HG02852 (cell line): ENCODE results near the gene TBC1D16.
"Not testable (repeated sequence)": the region's sequence is repeated elsewhere in the genome, so short reads cannot be mapped to it uniquely, and the experiment has no call there.

Experiments used
- ATAC-seq: cut with Tn5 transposase; IDR thresholded peaks from one replicate; pipeline ENCODE4 v1.9.1; 2021; ENCODE audit warnings: mild to moderate bottlenecking, moderate library complexity; ENCODE audit not compliant: unreplicated experiment

TBC1D16 gene

DNA sequence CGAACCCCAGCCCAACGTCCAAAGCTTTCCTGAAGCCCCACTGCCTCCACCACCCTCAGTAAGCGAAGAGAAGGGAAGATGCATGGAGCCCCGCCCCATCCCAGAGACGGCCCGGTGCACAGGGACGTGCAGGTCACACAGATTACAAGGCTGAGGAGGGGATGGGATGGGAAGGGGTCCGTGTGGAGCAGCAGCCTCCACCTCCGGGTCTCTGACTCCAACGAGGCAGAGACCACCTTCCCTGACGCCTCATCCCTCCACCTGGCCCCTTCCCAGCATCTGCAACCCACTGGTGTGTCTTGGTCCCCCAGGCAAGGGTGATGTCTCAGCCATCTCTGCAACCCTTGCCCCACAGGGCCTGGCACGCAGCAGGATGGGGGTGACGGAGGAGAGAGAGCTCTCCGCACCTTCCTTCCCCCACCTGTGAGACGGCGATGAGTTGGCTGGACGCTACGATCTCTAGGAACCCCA is 58.5 kb downstream of the TBC1D16 start:
- ATAC-seq = no peak

DNA sequence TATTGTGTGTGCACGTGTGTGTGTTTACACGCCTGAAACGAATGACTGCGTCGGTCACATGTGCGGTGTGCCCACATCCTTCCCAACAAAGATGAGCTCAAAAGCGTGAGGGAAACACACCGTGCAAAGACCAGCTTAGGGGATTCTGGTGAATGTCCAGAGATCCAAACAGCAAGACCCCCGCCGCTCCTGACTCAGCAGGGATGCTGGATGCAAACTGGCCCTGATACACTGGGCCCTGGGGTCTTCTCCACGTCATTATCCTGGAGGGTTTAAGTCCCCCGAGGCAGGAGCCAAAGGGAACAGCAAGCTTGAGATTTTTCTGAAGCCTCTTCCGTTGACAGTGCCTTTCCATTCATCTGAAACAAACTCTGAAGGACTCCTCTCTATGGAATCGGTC is 59.2 kb downstream of the TBC1D16 start:
- ATAC-seq = no peak

DNA sequence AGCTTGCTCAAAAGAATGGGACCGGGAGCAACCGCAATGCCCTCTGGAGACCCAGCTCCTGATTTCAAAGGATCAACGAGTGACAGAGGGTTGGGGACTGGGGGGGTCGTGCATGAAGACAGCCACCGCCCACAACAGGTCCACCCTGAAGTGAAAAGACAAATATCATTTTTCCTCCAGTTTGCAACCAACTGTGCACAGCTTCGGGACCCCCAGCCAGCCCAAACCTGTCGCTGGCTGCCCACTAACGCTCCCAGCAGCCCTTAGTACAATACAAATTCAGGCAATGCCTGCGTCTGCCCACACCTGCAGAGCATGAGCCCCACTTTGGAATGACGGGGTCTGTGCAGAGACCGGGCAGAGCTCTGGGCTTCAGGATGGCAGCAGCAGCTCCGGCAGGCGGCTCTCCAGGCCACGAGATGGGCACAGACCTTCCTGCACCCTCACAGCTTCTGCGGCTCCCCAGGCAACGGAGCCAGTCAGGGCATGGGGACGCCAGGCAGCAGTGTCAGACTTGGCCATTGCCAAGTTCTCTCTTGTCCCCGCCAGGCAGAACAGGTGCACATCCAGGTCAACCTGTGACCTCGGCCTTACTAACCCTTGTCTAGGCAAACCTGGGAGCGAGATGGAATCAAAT is 60.1 kb downstream of the TBC1D16 start:
- ATAC-seq = no peak

DNA sequence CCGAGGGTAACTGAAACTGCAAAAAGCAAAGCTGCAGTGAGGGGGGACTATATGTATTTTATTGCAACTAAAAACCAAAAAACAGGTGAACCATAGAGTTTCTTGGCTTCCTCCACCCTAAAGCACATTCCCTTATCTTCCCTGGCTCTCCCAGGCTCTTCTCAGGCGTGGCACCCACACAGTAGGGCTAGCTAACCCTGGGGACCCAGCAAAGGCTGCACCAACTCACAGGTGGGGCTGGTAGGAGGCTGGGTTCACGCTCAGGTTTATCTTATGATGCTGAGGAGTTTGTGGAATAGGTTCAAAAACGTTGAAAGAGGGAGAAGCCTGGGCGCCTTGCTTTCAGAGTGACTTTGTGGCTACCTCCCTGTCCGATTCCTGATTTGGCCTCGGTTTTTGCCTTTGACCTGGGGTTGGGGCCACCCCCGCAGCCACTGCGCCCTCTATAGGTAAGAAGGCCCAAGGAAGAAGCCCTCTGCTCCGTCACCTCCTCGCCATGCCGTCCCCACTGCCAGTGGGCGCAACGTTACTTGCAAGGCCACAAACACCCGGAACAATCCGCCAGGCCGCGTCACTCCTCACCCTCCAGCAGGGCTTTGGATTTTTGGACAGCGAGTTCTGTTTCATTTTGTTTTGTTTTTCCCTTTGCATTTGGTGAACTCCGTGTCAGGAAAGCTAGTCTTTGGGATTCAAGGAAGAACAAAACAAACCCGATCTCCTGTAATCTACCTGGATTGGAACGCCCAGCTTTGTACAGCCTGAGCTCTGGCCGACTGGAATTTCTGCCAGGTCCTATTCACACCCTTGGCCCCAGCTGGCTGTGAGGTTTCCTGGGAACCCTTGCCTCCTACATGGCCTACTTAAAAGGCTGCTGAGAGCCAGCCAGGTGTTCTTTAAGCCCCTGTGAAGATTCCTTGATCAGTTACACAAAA is 60.8 kb downstream of the TBC1D16 start:
- no peak for ATAC-seq

DNA sequence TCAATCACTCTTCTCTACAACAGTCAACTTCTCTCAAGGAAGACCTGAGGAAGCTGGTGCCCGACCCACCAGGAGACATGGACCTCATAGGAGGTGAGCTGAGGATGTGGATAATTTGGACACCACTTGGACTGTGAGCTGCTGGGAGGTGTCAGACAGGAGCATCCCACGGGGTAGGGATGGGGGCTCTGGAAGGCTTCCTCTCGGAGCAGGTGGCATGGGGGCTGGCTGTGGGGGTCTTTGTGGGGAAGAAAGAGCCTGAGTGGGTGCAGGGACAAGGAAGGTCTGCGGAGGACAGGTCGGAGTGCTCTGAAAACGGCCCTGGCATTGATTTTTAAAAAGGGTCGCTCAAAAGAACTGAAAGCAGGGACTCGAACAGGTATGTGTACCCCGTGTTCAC is 64.0 kb downstream of the TBC1D16 start:
- no peak for ATAC-seq

DNA sequence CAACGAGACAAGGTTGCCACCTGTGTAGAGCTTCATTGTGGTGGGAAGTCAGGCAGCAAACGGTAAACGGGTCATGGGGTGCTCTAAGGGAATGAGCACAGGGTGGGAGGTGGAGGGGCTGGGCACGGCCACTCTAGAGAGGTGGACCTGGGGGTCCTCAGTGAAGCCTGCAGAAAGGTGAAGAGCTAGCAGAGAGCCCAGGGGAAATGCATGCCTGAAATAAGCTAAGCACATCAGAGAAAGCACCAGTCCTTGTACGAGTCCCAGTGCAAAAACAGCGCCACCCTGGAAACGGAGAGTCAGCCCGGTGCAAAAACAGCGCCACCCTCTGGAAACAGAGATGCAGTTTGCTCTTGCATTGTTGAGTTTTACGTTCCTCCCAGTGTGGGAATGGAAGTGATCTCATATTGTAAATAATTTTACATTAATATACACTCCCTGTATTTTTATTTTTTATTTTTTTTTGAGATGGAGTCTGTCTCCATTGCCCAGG is 65.0 kb downstream of the TBC1D16 start:
- ATAC-seq = no peak

DNA sequence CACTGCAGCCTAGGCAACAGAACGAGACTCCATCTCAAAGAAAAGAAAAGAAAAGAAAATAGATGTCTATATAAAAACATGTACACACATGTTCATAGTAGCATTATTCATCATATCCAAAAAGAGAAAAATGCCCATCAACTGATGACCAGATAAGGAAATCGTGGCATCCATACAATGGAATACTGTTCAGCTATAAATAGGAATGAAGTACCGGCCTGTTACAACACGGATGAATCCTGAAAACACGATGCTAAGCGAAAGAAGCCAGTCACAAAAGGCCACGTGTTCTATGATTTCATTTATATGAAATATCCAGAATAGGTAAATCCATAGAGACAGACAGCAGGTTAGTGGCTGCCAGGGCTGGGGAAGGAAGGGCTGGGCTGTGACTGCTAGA is 65.8 kb downstream of the TBC1D16 start:
- ATAC-seq = no peak

DNA sequence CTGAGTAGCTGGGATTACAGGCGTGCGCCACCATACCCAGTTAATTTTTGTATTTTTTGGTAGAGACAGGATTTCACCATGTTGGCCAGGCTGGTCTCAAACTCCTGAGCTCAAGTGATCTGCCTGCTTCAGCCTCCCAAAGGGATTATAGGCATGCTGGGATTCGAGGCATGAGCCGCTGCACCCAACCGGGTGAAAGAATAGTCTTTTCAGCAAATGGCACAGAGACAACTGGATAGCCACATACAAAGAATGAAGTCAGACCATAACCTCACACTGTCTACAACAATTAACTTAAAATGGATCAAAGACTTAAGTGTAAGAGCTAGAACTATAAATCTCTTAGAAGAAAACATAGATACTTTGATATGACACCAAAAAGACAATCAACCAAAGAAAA is 67.6 kb downstream of the TBC1D16 start:
- ATAC-seq = no peak

DNA sequence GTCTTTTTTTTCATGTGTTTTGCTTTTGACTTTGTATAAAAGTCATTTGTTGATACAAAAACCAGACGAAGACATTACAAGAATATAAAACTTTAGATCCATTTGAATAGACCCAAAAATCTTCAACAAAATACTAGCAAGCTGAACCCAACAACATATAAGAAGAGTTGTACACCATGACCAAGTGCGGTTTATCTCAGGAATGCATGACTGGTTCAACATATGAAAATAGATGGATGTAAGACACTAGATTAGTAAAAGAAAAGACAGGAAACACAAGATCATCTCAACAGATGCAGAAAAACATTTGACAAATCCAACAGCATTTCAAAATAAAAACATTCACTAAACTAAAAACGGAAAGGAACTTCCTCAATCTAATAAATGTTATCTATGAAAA is 69.0 kb downstream of the TBC1D16 start:
- no peak for ATAC-seq

DNA sequence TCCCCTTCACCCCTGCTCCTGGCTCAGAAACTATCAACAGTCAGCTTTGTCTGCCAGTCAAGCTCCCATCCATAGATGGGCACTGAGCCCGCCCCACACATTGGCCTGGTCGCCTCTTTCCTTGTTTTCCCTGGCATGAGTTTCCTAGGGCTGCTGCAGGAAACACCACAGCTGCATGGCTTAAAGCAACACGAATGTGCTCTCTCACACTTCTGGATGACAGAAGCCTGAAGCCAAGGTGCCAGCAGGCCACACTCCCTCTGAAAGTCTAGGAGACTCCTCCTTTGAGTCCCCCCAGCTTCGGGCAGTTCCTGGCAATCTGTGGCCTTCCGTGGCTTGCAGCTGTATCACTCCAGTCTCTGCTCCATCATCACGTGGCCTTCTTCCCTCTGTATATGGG is 69.9 kb downstream of the TBC1D16 start:
- ATAC-seq = no peak

DNA sequence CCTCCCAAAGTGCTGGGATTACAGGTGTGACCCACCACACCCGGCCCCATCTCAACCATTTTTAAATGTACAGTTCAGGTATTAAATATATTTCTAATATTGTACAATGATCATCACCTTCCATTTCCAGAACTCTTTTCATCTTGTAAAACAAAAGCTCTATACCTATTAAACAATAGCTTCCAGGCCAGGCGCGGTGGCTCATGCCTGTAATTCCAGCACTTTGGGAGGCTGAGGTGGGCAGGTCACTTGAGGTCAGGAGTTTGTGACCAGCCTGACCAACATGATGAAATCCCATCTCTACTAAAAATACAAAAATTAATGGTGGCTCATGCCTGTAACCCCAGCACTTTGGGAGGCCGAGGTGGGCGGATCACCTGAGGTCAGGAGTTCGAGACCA is 73.2 kb downstream of the TBC1D16 start:
- ATAC-seq = not testable (repeated sequence)

DNA sequence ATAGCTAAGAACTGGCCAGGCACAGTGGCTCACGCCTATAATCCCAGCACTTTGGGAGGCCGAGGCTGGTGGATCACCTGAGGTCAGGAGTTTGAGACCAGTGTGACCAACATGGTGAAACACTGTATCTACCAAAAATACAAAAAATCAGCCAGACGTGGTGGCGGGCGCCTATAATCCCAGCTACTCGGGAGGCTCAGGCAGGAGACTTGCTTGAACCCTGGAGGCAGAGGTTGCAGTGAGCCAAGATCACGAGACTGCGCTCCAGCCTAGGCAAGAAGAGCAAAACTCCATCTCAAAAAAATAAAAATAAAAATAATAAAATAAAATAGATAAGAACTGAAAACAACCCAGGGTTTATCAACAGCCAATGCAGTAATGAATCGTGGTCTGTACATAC is 74.1 kb downstream of the TBC1D16 start:
- not testable (repeated sequence) for ATAC-seq

DNA sequence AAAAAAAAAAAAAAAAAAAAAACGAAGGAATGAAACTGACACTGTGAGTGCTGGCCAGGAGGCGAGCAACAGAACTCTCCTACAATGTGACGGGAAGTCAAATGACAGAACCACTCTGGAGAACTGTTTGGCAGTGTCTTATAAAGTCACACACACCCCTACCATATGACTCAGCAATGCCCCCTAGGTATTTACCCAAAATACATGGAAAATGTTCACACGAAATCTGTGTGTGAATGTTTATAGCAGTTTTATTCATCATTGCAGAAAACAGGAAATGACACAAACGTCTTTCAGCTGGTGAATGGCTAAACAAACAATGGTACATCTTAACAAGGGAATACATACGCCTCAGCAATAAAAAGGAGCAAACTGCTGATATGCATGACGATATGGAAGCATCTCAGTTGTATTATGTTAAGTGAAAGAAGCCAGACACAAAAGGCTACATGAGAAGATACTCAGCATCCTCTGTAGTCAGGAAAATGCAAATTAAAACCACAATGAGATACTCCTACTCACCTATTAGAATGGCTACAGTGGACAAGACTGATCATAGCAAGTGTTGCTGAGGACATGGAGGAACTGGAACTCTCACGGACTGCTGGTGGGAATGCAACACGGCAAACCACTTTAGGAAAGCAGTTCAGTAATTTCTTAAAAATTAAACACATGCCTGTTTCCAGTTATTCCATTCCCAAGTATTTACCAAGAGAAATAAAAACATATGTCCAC is 74.7 kb downstream of the TBC1D16 start:
- no peak for ATAC-seq

DNA sequence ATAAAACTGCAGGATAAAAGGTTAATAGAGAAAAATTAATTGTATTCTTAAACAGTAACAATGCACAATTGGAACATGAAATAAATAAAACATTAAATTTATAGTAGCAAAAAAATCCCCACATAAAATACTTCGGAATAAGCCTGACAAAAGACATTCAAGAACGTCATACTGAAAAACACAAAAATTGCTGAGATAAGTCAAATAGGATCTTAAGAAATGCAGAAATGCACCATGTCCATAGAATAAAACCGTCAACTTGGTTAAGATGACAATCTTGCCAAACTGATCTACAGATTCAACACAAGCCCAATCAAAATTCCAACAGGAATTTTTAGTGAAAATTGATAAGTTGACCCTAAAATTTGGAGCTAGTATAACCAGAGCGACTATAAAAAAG is 76.6 kb downstream of the TBC1D16 start:
- ATAC-seq = no peak

DNA sequence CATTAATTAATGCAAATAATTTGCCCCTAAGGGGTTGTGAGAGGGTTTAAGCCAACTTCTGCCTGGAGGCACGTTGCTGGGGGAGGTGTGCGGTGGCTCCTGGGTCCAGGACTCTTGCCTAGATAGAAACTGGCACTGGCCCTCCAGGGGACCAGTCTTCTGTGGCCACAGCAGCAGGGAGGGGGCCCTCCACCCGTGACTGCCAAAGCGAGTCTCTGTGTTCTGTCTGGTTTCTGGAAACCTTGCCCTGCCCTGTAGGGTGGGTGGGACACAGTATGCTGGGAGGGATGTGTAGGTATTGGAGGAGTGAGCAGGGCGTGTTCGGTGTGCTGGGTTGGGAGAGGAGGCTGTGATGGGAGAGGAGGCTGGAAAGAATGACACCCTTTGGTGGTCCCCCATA is 78.8 kb downstream of the TBC1D16 start:
- no peak for ATAC-seq

DNA sequence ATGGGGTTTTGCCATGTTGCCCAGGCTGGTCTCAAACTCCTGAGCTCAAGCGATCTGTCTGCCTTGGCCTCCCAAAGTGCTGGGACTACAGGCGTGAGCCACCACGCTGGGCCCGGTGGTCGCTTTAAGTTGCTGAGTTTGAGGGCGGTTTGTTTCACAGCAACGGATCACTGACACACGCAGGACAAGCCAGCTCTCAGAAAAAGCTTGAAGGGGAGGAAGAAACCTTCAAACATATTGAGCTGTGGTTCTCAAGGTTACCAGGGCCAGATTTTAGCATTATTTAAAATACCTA is 79.3 kb downstream of the TBC1D16 start:
- not testable (repeated sequence) for ATAC-seq

DNA sequence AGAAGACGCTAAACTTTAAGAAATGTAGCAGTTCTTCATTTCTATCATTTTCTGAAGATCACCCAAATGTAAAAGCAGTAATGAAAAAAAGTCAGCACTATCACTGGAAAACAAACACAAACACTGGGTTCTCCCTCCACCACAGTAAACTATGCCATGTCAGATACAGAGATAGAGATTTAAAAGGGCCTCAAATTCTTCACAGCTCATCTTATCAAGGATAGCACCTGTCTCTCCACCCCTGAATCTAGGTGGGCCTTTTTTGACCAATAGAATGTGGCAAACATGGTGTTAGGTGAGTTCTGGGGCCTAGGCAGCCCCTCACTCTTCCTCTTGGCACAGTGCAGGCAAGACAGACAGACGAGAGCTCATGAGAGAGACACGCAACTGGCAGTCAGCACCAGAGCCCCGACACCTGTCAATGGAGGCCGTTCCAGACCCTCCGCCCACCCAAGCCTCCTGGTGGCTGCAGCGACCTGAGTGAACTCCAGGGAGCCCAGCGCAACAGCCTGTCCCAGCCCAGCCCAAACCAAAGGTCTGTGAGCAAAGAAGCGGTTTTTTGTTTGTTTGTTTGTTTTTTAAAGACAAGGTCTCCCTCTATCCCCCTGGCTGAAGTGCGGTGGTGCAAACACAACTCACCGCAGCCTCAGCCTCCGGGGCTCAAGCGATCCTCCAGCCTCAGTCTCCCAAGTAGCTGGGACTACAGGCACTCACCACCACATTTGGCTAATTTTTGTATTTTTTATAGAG is 79.8 kb downstream of the TBC1D16 start:
- no peak for ATAC-seq

DNA sequence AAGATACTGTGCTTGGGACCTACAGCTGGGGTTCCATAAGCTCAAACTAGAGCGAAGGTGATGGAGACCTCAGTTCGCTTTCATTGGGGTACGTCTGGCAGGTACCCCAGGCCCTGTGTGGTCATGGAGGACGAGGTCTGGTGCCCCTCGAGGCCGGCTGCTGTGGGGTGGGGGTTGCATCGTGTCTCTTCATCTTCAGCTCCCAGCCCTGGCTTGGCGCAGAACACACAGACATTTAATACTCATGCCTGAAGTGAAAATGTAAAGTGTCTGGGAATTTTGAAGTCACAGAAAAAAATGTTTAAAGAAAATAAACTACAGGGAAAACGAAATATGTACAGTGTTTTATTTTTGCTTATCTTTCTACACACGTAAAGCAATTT is 80.5 kb downstream of the TBC1D16 start:
- ATAC-seq = no peak

DNA sequence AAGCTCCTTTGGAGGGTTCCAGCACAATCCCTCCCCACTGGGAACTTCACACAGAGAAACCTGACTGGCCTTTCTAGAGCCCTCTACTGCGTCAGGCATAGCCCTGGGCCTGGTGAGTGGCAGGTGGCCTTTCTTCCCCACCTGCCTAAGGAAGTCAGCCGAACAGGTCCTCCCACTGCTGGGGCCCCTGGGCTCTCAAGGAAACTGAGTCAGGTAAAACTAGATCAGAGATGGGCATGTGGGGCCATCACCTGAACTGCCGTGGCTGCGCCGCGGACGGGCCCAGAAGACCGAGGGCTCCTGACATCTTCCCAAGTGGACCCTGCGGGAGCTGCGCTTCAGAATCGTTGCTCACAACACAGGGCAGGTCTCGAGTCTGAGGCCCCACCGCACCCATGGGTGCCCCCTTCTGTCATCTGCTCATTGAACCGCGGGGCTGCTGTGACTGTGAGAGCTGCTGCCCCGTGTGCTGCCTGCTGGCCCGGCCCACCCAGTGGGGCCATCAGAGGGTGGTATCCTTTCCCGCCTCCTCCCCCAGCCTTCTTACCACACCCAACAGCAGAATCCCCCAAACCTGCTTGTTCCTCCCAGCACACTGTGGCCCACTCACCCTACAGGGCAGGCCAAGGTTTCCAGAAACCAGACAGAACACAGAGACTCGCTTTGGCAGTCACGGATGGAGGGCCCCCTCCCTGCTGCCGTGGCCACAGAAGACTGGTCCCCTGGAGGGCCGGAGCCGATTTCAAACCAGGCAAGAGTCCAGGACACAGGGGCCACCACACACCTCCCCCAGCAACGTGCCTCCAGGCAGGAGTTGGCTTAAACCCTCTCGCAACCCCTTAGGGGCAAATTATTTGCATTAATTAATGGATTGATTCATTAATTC is 81.1 kb downstream of the TBC1D16 start:
- no peak for ATAC-seq

DNA sequence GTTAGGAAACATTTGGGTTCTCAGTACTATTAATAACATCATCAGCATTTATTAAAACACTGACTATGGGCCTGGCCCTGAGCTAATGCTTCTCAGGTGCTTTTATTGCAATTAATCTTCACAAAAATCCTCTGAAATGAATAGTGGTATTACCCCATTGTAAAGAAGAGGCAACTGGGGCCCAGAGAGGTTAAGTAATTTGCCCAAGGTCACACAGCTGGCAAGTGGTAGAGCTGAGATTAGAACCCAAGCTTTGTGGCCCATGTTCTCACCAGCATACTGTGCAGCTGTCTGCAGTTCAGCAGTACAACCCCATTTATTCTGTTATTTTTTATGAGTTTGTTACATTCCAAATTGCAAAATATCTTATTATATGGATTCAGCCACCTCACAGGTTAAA is 82.3 kb downstream of the TBC1D16 start:
- no peak for ATAC-seq
